Measurements from ENCODE around the gene FANCG.

Gene FANCG

DNA sequence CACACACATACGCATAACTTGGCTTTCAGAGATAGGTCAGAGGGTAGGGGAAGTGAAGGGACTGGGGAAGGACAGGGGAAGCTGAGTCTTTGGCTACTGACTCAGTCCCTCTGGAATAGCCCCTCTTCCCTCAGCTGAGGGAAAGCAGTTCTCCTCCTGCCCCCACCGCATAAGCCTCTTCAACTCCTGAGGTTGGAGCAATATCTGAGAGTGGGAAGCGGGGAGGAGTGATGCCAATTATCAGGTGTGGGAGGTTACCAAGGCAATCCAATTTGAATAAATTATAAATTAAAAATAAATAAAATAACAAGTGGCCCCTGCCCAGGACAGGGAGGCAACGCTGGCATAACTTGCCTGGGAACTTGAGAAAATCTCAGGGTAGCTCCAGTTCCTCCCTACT, 24.8 kb upstream of the FANCG start:
- DNase-seq (ENCODE audit: extremely low read depth in 1 of 2, low read depth in 1 of 2) = no peak

DNA sequence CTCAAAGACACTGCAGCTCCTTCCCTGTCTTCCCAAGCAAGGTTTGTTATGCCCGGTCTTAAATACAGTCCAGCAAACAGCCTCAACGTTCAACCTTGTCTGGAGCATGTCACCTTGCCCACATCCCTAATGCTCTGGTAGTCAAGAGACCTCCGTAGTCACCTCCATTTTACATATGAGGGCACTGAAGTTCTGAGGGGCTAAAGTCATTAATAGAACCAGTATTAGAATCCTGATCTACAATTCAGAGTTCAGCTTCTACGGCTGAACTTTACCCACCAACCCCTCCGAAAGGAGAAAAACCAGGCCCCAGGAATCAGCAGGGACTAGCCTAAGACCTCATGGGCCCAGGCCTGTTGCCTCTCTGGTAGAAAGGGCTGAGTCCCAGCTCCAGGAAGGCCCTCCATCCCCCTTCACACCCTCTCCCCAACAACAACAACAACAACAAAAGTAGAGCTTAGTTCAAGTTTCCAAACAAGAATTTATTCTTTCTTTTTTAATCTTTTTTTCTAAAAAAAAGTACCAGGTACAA, 24.0 kb upstream of the FANCG start:
- no peak for DNase-seq (ENCODE audit: extremely low read depth in 1 of 2, low read depth in 1 of 2)

DNA sequence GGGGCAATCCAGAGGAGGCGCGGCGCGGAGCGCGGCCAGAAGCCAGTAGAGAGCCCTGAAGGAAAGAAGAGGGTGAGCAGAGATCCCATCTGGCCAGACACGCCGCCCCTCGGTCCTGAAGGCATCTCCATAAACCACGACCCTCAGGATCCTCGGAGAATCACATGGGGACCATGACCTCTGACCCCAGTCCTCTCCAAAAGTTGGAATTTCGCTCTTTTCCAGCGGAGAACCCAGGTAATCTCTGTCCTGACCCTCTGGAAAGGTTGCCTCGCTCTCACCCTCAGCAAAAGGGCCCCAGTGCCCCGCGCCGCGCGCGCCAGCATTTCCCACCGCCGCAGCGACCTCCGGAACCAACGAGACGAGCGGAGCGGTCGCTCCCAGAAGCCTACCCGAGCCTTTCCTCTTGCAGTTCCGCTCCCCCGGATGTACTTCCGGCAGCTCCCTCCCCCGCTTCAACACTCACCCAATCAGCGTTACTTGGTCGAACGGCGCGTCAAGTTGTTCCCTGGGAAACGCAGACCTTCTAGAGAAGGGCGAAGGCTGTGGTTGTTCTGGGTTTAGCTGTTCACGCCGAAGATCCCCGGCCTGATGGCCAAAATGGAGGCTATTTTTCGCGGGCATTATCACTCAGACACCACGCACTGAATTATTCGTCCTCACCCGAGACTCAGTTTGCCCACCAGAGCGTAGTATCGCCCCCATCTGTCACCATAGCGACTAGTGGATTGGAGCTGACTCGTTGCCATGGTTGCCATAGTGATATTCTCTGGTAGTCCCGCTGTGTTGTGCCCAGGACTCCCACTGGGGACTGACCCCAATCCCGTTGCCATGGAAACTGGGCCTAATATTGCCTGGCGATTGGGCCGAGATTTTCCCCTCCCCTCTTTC, 23.3 kb upstream of the FANCG start, which contains the start of gene STOML2:
Gene STOML2 (minus strand): TSS at position 363 of the 891 bp plus-strand sequence. CDS start 37 bp downstream, at position 326.
- DNase-seq (ENCODE audit: extremely low read depth in 1 of 2, low read depth in 1 of 2) = peak; percentile 80 to 92

DNA sequence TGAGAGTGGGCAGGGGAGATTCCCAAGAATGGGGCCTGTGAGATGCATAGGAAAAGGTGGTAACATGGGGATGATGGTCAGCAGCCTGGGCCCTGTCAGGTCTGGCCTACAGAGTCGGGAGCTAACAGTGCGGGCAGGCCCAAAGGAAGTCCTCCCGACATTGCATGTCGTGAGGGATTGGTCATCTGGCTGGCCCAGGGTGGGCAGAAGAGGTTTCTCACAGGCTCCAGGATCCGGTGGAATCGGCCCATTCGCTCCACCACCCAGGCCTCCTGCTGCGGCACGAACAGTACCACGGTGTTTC, 22.7 kb upstream of the FANCG start:
- DNase-seq (ENCODE audit: extremely low read depth in 1 of 2, low read depth in 1 of 2) = no peak

DNA sequence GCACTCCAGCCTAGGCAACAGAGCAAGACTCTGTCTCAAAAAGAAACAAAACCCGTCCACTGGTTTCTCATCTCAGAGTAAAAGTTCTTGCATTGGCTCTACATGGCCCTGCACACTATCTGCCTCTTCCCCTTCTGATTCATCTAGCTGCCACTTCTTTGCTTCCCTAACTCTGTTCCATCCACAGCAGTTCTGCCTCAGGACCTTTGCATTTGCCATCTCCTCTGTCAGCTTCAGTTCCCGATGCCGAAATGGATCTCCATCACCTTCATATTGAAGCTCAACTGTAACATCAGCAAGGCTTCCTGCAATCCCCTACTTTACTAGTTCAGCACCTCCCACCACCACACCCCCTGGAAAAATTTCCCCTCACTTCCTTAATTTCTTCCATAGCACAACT, 17.8 kb upstream of the FANCG start:
- DNase-seq (ENCODE audit: extremely low read depth in 1 of 2, low read depth in 1 of 2) = no peak

DNA sequence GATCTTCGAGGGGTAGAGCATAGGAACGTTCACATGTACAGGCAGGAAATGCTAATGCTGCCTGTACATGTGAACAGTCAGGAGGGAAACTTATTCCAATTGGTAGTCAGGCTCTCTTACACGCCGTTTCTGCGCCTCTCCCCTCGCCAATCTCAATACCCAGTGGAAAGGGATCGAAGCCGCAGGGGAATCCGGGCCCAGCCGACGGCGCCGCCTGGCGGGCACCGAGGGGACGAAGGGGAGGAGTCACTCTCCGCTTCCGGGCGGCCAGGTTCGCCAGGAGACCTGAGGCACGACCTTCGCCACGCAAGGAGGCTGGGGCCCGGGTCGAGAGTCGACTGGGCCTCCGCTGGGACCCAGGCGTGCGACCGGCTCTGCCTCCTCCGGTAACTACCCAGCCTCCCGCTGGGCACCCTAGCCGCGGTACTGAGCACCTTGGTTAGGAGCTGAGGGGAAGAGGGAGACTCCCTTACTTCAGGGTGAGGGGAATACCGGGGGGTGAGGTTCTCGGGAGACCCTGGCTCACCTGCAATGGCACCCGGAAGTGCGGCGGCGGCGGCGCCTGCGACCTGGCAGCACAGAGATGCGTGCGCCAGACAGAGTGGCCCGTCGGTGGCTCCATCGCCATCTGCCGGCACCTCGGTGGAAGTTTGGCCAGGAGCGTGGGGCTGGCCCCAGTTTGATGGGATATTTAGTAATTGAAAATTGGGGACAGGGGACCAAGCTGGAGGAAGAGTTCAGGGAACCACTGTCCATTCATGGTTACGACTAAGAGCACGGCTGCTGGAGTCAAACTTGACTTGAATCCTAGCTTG, 16.5 kb upstream of the FANCG start, which contains the start of gene PIGO:
Gene PIGO (minus strand): TSS at position 557 of the 815 bp plus-strand sequence. CDS start 1,026 bp downstream, outside the sequence.
- DNase-seq (ENCODE audit: extremely low read depth in 1 of 2, low read depth in 1 of 2) = peak; percentile 76 to 84

DNA sequence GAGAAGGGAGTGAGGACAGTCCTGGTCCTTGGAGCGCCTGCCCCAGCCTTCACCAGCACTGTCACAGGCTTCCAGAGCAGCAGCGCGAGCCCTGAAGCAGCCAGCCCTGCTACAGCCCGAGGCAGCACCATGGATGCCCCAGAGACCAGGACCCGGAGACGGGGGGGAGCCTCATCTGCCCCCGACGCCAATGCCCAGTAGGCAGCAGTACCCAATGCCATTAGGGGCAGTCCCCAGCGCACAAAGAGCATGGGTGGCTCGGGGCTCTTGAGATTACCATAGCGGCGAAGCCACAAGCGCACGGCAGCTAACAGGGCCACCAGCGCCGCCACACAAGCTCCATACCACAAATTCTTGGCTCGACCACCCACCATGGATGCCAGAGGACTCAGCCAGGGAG, 11.8 kb upstream of the FANCG start:
- DNase-seq (ENCODE audit: extremely low read depth in 1 of 2, low read depth in 1 of 2) = no peak

DNA sequence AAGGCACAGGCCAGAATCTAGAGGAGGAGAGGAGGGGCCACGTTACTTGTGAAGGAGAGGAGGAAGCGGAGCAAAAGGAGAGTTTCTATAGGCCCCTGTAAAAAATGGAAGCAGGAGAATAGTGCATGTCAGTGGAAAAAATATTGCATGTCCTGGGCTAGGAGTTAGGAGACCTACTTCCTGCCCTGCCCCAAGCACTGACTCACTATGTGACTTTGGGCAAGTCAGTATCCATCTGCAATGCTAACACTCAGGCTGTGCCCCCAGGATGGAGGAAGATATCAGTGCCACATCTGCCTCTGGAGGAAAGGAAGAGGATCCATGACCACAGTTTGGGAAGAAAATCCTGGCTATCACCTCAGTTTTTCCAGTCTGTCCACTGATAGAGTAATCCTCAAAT, 9.7 kb upstream of the FANCG start:
- no peak for DNase-seq (ENCODE audit: extremely low read depth in 1 of 2, low read depth in 1 of 2)

DNA sequence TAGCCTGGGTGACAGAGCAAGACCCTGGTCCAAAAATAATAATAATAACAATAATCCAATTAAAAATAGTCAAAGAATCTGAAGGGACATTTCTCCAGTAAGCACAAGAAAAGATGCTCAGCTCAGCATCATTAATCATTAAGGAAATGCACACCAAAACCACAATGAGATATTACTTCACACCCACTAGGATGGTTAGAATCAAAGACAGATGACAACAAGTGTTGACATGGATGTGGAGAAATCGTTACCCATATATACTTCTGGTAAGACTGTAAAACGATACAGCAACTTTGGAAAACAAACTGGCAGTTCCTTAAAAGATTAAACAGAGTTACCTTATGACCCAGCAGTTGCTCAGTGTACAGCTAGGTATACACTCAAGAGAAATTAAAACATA, 5.3 kb upstream of the FANCG start:
- DNase-seq (ENCODE audit: extremely low read depth in 1 of 2, low read depth in 1 of 2) = no peak

DNA sequence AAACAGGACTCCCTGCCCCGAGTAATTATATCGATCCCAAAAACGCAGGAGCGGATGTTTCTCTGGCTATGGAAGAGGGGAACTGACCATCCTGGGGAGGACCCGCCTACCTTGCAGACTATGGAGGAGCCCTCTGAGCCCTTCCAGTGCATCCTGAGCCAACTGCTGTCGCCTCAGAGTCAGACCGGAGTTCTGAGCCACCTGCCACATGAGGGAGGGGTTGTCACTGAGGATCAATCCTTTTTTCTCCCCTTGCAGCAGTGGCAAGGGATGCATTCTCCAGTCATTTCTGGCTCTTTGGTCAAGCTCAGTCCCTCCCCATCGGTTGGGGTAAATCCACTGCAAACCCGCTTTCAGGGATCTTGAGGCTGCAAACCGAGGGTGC, 709 bp downstream of the FANCG start:
- no peak for DNase-seq (ENCODE audit: extremely low read depth in 1 of 2, low read depth in 1 of 2)

DNA sequence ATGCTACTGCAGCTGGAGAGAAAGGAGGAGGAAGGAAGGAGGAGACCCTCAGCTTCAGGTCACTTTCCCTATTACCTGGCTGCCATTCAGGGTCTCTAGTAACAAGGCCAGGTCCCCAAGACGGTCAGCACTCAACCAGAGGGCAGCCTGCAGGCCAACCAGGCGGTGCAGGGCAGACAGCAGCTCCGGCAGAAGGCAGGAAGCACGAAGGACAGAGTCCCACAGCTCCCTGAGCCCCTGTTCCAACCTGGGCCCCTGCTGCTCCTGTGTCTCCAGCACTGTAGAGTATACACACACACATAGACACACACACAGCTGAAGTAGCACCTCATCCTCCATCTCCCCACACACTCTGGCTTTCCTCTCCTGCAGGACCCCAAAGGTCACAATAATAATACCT, 1.7 kb downstream of the FANCG start:
- DNase-seq (ENCODE audit: extremely low read depth in 1 of 2, low read depth in 1 of 2) = no peak

DNA sequence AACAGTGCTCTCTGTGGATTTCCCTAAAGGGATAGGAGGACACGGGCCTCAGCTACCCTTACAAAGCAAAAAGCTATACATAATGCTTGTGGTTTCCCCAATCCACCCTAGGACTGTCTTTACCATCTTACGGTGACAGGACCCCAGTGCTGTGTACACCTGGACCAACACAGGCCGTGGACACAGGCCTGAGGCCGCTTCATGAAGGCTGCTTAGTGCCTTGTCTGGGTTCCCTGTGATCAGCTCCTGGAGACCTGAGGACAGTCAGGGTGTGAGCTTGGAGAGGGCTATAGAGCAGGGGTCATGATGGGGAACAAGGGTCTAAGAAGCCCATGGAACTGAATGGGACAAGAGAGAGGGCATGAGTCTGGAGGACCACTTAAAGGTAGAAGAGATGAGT, 2.9 kb downstream of the FANCG start:
- DNase-seq (ENCODE audit: extremely low read depth in 1 of 2, low read depth in 1 of 2) = no peak

DNA sequence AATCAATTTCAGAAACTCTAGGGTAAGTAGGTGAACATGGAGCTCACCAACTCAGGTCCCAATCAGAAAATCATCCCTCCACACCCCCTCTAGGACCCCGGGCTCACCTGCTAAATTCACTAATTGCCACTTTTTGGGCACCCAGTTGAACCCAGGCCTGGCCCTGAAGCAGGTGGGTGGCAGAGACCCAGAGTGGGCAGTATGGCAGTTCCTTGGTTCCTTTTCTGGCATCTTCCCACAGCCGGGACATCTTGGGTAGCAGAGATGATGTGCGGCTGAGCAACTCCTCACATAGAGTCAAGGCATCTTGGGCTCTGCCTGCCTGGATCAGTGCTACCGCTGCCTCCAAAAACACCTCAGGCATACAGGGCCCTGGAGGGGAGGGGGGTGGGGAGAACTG, 4.4 kb downstream of the FANCG start:
- DNase-seq (ENCODE audit: extremely low read depth in 1 of 2, low read depth in 1 of 2) = no peak

DNA sequence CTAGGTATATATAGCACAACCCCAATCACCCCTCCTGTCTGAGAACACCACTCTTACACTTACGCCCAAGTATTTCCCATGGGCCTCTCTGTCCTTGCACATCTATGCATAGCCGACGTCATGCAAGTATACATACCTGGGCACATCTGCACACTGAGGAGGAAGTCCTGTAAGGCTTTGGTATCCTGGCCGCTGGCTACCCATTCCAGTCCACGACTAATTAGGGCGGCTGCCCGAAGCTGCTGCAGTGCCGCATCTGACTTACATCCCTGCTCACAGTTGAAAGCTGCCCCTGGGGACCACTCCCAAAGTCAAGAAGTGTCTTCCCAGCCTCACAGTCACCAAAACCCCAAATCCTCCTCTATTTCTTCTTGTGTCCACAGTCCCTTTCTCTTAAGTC, 5.0 kb downstream of the FANCG start:
- no peak for DNase-seq (ENCODE audit: extremely low read depth in 1 of 2, low read depth in 1 of 2)

DNA sequence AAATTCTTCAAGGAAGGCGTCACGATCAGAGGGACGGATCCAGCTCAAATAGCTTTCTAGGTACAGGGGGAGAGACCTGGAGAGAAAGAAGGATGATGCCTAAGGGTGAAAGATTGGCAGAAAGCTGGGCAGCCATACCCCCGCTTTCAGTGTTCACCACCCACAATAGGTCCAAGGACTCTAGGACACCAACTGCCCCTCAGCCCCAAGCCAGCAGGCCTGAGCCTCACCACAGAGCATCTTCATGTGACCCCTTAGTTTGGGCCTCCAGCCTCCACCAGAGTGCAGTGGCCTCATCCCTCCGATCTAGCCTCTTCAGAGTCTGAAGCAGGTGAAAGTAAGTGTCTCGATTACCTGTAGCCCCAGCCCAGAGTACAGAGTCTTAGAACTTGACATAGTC, 5.6 kb downstream of the FANCG start:
- no peak for DNase-seq (ENCODE audit: extremely low read depth in 1 of 2, low read depth in 1 of 2)

DNA sequence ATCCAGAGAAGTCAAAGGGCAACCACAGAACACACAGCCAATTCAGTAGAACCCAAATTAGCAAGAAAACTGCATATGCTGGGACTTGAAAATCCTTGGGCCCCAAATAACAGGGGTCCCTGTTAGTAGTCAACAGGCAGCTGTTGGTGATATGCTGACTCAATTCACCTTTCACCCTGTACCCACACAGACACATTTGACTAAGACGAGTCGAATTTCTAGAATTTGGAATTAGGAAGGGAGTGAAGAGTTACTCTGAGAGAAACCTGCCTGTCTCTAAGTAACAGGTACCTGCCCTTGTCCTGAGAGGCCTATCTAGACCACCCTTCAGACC, 6.5 kb downstream of the FANCG start:
- DNase-seq (ENCODE audit: extremely low read depth in 1 of 2, low read depth in 1 of 2) = no peak

DNA sequence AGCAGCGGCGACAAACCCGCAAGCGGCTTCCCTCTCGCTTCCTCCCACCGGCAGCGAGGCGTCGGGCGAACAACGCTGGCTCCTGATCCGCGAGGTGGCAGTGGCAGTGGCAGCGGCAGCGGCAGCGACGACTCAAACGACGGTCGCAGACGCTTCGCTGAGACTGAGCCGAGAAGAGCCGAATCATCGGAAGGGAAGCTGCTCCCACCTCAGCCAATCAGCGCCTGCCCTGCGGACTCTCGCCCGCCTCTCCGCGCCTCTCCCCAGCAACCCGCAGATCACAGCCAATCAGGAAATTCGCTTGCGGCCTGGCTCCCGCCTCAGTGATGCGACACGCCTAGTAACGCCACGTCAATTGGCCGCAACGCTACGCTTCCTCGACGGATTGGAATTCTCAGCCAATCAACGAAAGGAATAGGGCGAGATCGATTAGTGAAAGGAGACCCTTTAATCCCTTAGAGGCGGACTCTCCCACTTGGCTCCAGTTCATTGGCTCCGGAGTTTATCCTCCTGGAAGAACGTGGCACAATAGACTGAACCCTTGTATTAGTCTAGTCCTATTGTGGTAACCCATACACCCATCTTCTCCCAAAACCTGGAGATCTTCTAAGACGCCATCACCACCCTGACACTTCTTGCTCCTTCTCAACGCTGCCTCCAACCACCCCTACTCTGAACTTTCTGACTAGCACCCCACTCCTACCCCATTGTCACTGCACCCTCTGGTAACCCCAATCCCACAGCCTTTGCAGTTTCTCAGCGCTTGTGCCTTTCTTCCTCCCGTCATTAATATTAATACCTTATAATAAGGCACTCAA, 7.1 kb downstream of the FANCG start, which contains the start of gene VCP:
Gene VCP (minus strand): TSS at position 165 of the 818 bp plus-strand sequence. CDS start 272 bp downstream, outside the sequence.
- peak; percentile 92 to 97 for DNase-seq (ENCODE audit: extremely low read depth in 1 of 2, low read depth in 1 of 2)

DNA sequence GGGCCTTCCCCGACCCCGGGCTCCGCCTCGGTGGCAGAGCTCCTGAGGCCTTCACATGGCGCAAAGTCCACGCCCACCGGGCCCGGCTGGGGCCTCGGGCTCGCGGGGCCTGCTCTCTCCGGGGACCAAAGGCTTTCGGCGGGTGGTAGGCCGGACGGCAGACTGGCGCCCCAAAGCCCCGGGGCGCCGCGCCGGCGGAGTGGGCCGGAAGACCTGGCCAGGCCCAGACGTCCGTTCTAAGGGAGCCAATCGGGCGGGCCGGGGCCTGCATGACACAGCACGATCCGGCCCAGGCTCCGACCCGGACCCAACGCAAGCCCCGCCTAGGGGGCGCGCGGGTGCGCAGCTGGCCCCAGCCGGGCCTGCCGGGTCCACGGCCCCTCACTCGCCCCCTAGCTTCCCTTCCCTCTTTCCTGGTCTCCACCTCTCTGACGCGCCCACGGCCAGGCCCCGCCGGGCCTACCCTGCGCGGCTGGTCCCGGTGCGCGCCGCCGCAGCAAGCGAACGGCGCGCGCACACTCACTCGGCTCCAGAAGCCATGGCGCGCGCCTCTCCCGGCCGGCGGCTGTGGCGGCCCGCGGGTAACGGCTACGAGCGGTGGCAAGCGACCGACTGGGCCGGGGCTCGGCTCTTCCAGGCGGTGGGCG, 7.8 kb downstream of the FANCG start:
- DNase-seq (ENCODE audit: extremely low read depth in 1 of 2, low read depth in 1 of 2) = peak; percentile 64 to 68

DNA sequence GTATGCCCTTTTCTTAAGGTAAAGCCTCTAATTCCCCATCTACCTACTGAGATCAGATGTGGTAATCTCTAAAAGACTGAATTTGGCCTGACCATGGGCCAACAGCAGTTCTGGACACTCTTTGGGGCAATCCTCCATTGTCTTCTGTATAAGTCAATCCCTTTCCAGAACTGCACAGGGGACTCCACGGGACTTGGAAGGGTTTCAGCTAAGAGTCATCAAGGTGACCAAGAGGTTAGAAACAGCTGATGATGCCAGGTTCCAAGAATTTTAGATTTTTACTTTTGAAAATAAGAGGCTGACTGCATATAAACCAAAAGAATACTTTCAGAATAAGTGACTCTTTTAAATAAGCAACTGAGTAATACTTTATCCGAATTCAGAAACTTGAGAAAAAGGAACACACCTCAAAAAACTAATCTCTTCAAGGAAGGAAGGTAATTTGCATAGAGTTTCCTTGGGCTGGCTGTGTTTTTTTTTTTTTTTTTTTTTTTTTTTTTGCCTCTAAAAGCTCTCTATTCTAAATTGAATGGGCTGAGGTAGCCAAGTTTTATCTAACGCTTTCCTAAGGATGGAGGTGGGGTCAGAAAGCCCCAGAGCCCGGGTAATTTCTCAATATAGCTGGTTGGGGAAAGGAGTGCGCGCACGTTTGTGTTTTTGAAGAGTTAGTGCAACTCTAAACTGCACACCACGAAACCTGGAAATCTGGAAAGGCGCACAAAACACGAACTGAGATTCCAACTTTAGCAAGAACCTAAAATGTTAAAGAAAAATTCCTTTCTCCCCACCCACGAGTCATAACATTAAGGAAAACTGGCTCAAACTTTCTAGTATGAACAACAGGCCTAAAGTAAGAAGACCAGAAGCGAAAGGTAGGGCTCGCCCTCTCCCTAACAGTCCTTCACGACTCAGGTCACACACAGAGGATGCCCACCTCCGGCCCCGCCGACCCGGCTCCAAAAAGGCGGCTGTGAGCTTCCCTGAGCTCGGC, 8.6 kb downstream of the FANCG start:
- no peak for DNase-seq (ENCODE audit: extremely low read depth in 1 of 2, low read depth in 1 of 2)

All from stimulated activated CD8-positive, alpha-beta memory T cell treated with anti-CD3 and anti-CD28 coated beads, Interleukin-7, amount 100 ng/mL, for 48 hours (primary cell).